DOHH2 (cell line): Measurements from ENCODE around the gene ENO2.

Experiments used
- CTCF ChIP-seq: fragments of 200-600 bp; sonication (generic); IDR thresholded peaks from one replicate; pipeline ENCODE4 v1.5.1; 2014; ENCODE audit warnings: antibody characterized with exemption, mild to moderate bottlenecking, low read depth, low read length; ENCODE audit not compliant: poor library complexity, severe bottlenecking
- EZH2phosphoT487 ChIP-seq: fragments of 200-600 bp; sonication (generic); IDR thresholded peaks from 2 replicates; pipeline ENCODE4 v1.6.1; 2017; ENCODE audit warnings: borderline replicate concordance, mild to moderate bottlenecking, antibody characterized with exemption, low read length, moderate library complexity, mixed read lengths

GRCh38 chr12:6942331-6942665 lies 27.9 kb downstream of the ENO2 start:
- TF ChIP-seq CTCF (no peak), EZH2phosphoT487 (no peak)
